GM12892 (cell line): ENCODE results near the gene PRDM16.

ENCODE experiments used
- POLR2A ChIP-seq: IDR thresholded peaks from 2 replicates; pipeline ENCODE4 v1.6.1; 2011; ENCODE audit warnings: low read depth, low read length, control low read depth
- TAF1 ChIP-seq: IDR thresholded peaks from 2 replicates; pipeline ENCODE4 v1.6.1; 2011; ENCODE audit warnings: low read depth, mild to moderate bottlenecking, control low read depth, low read length, borderline replicate concordance

DNA sequence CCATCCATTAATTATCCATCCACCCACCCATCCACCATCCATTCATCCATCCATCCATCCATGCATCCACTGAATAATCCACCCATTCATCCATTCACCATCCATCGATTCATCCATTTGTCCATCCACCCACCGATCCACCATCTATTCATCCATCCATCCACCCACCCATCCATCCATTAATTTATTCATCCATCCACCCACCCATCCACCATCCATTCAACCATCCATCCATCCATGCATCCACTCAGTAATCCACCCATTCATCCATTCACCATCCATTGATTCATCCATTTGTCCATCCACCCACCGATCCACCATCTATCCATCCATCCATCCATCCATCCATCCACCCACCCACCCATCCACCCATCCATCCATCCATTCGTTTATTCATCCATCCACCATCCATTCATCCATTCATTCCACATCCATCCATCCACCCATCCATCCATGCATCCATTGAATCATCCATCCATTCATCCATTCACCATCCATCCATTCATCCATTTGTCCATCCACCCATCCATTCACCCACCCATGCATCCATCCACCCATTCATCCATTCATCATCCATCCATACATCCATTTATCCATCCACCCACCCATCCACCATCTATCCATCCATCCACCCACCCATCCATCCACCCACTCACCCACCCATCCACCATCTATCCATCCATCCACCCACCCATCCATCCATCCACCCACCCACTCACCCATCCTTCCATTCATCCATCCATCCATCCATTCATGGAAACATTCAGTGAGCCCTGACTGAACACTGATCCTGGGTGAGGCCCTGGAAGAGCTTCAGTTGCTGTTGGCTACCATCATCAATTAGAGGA, 302.1 kb downstream of the PRDM16 start:
- TF ChIP-seq TAF1: no peak
- TF ChIP-seq POLR2A: no peak
